Measurements from ENCODE around the gene GALNT6.

DNA sequence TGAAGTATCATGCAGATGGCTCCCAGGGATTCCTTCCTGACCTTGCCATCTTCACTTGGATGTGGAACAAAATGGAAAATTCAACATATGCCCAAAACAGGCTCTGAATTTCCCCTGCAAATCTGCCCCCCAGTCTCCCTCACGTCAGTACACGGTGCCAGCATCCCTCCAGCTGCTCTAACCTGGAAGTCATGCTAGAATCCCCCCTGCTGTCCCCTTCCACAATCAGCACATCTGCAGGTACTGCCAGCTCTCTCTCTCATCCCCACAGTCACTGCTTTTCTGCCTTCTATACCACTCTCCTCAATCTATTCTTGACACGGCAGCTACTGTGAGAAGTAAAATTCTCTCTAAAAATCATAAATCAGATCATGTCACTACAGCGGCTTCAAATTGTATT lies 21.6 kb downstream of the GALNT6 start:
- TF ChIP-seq POLR2AphosphoS5 (IDR thresholded peaks at IDR 0.05; ENCODE audit: low read depth, low read length) (no peak), FOXP2 (optimal IDR thresholded peaks at IDR 0.05; ENCODE audit: borderline replicate concordance, extremely low read depth, extremely low read length, insufficient read depth) (no peak), TAF1 (IDR thresholded peaks at IDR 0.05; ENCODE audit: borderline replicate concordance, insufficient read depth, low read length) (no peak)
- TF ChIP-seq, protein P1, sequence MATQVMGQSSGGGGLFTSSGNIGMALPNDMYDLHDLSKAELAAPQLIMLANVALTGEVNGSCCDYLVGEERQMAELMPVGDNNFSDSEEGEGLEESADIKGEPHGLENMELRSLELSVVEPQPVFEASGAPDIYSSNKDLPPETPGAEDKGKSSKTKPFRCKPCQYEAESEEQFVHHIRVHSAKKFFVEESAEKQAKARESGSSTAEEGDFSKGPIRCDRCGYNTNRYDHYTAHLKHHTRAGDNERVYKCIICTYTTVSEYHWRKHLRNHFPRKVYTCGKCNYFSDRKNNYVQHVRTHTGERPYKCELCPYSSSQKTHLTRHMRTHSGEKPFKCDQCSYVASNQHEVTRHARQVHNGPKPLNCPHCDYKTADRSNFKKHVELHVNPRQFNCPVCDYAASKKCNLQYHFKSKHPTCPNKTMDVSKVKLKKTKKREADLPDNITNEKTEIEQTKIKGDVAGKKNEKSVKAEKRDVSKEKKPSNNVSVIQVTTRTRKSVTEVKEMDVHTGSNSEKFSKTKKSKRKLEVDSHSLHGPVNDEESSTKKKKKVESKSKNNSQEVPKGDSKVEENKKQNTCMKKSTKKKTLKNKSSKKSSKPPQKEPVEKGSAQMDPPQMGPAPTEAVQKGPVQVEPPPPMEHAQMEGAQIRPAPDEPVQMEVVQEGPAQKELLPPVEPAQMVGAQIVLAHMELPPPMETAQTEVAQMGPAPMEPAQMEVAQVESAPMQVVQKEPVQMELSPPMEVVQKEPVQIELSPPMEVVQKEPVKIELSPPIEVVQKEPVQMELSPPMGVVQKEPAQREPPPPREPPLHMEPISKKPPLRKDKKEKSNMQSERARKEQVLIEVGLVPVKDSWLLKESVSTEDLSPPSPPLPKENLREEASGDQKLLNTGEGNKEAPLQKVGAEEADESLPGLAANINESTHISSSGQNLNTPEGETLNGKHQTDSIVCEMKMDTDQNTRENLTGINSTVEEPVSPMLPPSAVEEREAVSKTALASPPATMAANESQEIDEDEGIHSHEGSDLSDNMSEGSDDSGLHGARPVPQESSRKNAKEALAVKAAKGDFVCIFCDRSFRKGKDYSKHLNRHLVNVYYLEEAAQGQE (IDR thresholded peaks at IDR 0.05; ENCODE audit: insufficient read depth in 1 of 2, low read depth in 2 of 2, low read length in 2 of 2): no peak
